SK-MEL-5 (cell line): Measurements from ENCODE around the gene NACC1. TPM values are rescaled to one million over a fixed set of nuclear protein-coding genes. Genes with fewer than 3 reads are reported as not detected.
"Not testable (repeated sequence)": the region's sequence is repeated elsewhere in the genome, so short reads cannot be mapped to it uniquely, and the experiment has no call there.

Source experiments
- DNase-seq: peaks from one replicate; pipeline ENCODE4 v3.0.0-alpha.2; 2016; ENCODE audit warnings: low read depth, low spot score
- in situ Hi-C: cut with HindIII; loops from 2 replicates; pipeline ENCODE4 v1.10.0; 2016; ENCODE audit warnings: low sequenced_read_pairs, high pct_unique_total_duplicates, low pct_unique_long_range_greater_than_20kb
- total RNA-seq: library from RNA; depleted of rRNA; stranded (reverse); fragments of >200 nt; shearing (Covaris generic); gene quantifications from 2 replicates; pipeline ENCODE4 v1.2.3, GENCODE V29; 2014

NACC1 gene
- total RNA-seq, 1 experiment from 2014 or later, result 44.2 TPM

- DNase-seq, result peak; percentile 93
- in situ Hi-C loops, result no loop called here
Observed at GRCh38 chr19:13151605-13152355, 33.7 kb downstream of the NACC1 start.

- peak; percentile 41 for DNase-seq
- in situ Hi-C loops, result no loop called here
Observed at GRCh38 chr19:13152356-13152973, 34.4 kb downstream of the NACC1 start.

- peak; percentile 94 for DNase-seq
- in situ Hi-C loops, result no loop called here
Observed at GRCh38 chr19:13152974-13153568, 35.0 kb downstream of the NACC1 start.

GRCh38 chr19:13153569-13154240 is 35.6 kb downstream of the NACC1 start:
- DNase-seq, result no peak
- in situ Hi-C loops, result no loop called here

GRCh38 chr19:13154241-13154778 is 36.2 kb downstream of the NACC1 start:
- peak; percentile 58 for DNase-seq
- in situ Hi-C loops, result no loop called here

GRCh38 chr19:13154911-13155471 is 36.9 kb downstream of the NACC1 start:
- in situ Hi-C loops, result no loop called here
- DNase-seq, result no peak

- in situ Hi-C loops, result no loop called here
Observed at GRCh38 chr19:13155472-13156359, 37.7 kb downstream of the NACC1 start.

GRCh38 chr19:13159713-13160112 is 41.6 kb downstream of the NACC1 start:
- in situ Hi-C loops, result no loop called here
- DNase-seq, result no peak

More at GRCh38 chr19:13155472-13156359, 37.7 kb downstream of the NACC1 start:
- DNase-seq, result peak; percentile 43

- no peak for DNase-seq
- in situ Hi-C loops, result no loop called here
Observed at GRCh38 chr19:13160557-13160956, 42.5 kb downstream of the NACC1 start.

- peak; percentile 95 for DNase-seq
- in situ Hi-C loops, result no loop called here
Observed at GRCh38 chr19:13162724-13163608, 44.9 kb downstream of the NACC1 start.

- peak; percentile 83 for DNase-seq
- in situ Hi-C loops, result no loop called here
Observed at GRCh38 chr19:13163609-13164342, 45.7 kb downstream of the NACC1 start.

- in situ Hi-C loops, result no loop called here
Observed at GRCh38 chr19:13164343-13165161, 46.5 kb downstream of the NACC1 start.

GRCh38 chr19:13165162-13165997 is 47.3 kb downstream of the NACC1 start:
- in situ Hi-C loops, result no loop called here
- DNase-seq, result no peak

More at GRCh38 chr19:13164343-13165161, 46.5 kb downstream of the NACC1 start:
- DNase-seq, result peak; percentile 86

GRCh38 chr19:13166151-13166550 is 48.1 kb downstream of the NACC1 start:
- in situ Hi-C loops, DNase-seq: not testable (repeated sequence)
